Measurements from ENCODE around the gene EXO1.
"Not testable (repeated sequence)": the region's sequence is repeated elsewhere in the genome, so short reads cannot be mapped to it uniquely, and the experiment has no call there.

EXO1 gene

DNA sequence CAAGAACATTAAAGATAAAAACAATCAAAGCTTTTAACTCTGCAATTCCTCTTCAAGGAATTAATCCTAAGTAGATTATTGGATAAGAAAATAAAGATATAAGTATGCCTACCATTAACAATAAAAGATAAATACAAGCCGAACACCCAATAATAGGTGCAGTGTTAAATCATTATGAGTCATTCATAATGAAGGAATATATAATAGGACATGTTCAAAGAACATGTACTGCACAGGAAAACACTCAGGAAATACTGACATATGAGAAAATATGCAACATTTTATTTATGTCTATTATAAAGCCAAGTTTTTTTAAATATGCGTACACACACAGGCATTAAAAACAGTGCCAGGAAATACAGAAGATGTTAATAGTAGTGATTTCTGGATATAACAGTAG lies 11.1 kb upstream of the EXO1 start:
- no peak for DNase-seq (ENCODE audit: low read depth in 2 of 2)

GRCh38 chr1:241837416-241837815 lies 10.6 kb upstream of the EXO1 start:
- DNase-seq (ENCODE audit: low read depth in 2 of 2), result no peak

- DNase-seq (ENCODE audit: low read depth in 2 of 2), result peak; percentile 58 to 73
These were observed 10.1 kb upstream of the EXO1 start for GRCh38 chr1:241837901-241838300.

DNA sequence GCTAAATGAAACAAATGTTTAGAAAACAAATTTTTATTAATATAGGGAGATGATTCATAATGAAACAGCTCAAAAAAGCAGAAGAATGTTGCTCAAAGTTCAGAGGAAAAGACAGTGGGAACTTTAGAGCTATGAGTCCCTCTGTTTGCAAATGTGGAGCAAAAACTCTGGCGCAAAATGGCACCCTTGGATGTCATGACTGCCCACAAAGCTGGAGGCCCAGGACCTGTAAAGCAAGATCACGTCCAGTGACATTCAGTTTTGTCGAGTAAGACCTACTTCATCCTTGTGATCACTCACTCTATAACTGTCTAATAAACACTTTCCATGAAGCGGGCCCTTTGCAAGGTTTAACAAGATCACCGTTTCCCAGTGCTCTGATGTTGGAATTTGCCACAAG lies 9.1 kb upstream of the EXO1 start:
- no peak for DNase-seq (ENCODE audit: low read depth in 2 of 2)

DNA sequence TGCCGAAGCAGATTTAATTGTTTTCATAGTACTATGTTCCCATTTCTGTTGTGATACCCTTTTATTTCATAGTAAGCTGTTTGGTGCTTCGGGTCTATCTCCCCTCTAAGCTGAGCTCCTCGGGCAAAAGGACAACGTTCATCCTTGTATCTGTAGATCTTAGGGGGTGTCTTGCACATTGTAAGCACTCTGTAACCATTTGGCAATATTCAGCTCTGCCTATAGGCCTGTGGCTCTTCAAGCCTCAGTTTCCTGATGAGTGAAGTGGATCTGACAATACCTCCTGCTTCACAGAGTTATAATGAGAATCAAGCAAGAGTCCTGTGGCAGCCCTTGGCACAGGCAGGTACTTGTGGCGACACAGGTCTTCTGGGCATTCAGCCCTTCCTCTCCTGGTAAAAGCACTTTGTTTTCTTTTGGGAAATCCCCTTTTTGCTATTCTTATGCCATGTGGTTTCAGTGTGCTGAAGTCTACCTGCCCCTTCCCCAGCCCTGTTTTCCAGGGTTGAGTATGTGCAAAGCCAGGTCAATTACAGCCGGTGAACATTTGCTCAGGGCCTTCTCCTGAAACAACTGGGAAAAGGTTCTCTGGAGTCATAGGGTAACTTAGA lies 8.5 kb upstream of the EXO1 start:
- no peak for DNase-seq (ENCODE audit: low read depth in 2 of 2)

- DNase-seq (ENCODE audit: low read depth in 2 of 2), result no peak
These were observed 7.8 kb upstream of the EXO1 start for GRCh38 chr1:241840164-241840563.

GRCh38 chr1:241841691-241842090 lies 6.3 kb upstream of the EXO1 start:
- DNase-seq (ENCODE audit: low read depth in 2 of 2), result no peak

DNA sequence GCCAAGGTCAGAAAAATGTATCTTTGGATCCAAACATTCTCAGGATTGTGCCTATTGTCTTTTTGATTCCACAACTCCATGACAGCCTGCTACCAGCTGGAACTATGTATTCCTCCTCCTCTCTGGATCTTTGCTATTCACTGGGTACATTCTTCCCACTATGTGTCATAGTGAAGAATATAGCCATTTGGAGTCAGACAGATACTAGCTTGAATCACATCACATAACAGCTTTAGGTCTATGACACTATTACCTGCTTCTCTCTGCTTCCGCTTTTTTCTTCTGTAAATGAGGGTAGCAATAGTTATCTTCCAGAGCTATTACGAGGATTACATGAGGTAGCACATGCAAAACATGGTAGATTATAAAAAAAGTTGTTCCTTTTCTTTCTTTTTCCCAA lies 5.4 kb upstream of the EXO1 start:
- no peak for DNase-seq (ENCODE audit: low read depth in 2 of 2)

DNA sequence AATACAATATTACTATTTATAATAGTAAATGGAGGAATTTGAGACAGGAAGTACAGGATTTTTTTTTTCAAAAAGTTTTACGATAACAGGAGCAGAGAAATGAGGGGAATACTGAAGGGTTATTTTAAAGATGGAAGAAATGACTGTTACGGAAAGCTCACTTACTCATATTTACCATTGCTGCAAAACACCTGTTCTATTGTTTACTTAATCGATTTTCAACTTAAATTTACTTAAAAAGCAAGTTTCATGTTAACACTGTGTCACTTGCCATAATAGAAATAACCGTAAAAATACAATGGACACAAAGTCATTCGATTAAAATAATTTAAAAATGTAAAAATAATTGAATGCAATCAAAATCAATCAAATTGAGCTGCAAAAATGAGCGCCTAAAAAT lies 3.4 kb upstream of the EXO1 start:
- no peak for DNase-seq (ENCODE audit: low read depth in 2 of 2)

DNA sequence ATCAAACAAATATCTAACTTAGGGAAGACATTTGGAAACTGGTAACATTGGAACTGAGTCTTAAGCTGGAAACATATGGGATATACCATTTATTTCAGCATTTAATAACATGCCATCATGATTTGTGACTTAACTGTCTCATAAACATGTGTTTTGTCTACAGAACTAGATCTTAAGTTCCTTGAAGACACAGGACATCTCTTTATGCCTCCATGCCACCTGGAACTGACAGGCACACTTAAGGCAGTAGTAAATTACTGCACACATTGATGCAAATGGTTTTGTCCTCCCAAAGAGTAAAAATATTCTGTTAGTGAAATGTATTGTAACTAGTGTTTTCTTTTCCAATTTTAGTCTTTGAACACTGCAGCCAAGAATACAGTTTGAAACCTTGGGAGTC lies 1.6 kb upstream of the EXO1 start:
- no peak for DNase-seq (ENCODE audit: low read depth in 2 of 2)

DNA sequence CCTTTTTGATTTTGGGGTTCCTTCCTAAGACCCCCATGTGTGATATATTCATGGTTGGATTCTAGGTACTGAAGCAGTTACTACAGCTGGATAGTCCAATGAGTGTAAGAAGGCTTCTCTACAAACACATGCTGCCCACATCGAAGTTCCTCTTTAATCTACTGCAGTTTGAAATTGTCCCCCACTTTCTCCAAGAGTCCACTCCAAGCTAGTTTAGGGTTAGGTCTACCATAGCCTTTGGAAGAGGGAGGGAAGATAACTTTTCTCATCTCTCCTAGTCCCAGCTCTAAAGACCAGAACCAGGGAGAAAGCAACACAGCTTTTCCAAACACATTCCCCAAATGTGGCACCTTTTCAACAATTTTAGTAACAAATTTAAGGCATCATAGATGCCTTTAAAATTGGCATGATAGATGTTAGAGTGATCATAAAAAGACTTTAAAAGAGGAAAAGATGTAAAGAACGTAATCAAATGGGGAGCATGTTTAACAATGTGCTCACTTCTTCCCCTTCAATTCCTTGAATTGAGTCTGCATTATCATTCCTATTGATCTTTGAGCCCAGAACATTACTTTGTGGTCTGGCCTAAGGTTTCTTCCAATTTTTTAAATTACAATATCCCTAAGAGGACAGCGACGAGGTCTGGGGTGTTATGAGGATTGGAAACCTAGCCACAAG lies 1.0 kb upstream of the EXO1 start:
- DNase-seq (ENCODE audit: low read depth in 2 of 2), result no peak

DNA sequence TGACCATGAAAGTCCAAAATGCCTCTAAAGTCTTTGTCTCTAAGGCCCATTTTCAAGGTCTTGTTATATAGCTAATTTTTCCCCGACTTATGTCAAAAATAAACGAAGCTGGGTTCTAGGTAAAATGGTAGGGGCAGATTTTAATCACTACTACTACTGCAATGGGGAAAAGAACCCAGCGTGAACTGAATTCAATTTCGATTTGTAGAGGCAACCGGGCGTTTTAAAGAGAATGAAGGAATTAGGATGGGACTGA lies 536 bp upstream of the EXO1 start:
- no peak for DNase-seq (ENCODE audit: low read depth in 2 of 2)

DNA sequence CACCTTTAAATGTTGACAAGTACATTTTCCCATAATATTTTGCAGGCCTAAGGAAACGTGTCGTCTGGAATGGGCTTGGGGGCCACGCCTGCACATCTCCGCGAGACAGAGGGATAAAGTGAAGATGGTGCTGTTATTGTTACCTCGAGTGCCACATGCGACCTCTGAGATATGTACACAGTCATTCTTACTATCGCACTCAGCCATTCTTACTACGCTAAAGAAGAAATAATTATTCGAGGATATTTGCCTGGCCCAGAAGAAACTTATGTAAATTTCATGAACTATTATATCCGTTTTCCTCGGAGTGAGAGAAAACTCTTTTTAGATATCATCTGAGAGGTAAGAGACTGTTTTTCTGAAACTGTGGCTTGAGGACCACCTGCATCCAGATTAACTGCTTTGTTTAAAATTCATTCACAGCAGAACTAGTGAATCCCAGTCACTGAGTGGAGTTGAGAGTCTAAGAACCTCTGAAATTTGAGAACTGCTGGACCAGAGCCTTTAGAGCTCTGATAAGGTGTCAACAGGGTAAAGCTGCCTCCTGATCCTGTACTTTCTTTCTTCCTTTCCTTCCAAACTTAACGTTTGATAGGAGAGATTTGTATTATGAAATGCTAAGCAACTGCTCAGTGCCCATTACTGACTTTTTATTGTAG lies 811 bp downstream of the EXO1 start:
- no peak for DNase-seq (ENCODE audit: low read depth in 2 of 2)

DNA sequence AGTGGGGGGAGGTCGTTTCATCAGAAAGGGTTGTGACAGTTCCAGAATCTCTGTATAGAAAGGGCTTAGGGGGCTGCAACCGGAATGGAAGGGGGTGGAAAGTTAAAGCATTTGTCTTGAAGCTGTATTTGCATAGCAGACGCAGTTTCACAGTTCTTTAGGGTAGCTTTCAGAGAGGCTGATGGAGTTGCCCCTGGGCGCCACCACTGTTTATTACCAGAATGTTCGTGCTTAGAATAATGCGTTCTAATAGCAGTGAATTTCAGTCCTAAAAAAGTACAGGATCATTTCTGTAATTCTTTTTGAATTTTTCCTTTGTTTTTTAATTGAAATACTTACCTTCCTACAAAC lies 1.3 kb downstream of the EXO1 start:
- no peak for DNase-seq (ENCODE audit: low read depth in 2 of 2)

DNA sequence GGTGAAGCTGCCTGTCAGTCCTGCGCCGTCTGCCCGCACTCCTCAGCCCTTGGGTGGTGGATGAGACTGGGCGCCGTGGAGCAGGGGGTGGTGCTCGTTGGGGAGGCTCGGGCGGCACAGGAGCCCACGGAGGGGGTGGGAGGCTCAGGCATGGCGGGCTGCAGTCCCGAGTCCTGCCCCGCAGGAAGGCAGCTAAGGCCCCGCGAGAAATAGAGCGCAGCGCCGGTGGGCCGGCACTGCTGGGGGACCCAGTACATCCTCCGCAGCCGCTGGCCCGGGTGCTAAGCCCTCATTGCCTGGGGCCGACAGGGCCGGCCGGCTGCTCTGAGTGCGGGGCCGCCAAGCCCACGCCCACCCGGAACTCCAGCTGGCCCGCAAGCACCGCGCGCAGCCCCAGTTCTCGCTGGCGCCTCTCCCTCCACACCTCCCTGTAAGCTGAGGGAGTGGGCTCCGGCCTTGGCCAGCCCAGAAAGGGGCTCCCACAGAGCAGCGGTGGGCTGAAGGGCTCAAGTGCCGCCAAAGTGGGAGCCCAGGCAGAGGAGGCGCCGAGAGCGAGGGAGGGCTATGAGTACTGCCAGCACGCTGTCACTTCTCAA lies 7.6 kb downstream of the EXO1 start:
- not testable (repeated sequence) for DNase-seq (ENCODE audit: low read depth in 2 of 2)

DNA sequence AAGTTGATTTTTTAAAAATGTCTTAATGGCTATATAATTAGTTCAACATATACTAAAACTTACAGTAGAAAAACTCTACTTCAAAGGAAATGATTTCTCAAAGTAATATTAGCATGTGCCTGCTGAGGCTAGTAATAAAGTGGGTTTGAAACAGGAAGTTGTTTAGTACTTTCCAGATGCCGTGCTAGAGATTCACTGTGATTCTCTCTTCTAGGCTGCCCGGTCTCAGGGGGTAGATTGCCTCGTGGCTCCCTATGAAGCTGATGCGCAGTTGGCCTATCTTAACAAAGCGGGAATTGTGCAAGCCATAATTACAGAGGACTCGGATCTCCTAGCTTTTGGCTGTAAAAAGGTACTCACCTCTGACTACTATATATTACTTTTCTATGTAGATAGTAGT lies 9.1 kb downstream of the EXO1 start:
- no peak for DNase-seq (ENCODE audit: low read depth in 2 of 2)

DNA sequence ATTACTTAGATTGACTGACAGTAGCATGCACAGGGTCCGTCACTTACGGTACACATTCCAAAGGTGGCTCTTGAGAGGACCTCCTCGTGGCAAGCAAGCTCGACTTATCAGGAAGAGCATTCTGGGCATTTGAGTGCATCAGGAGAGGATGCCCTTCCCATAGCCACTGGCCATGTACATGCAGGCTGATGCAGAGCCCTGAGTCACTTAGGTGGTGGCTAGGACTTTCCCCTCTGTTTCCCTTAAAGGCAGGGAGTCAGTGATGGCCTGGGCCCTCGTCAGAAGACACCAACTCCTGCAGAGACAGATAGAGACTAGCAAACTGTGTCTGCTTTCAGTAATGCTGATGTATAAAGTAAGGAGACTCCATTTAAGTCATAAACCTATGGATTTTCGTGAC lies 12.9 kb downstream of the EXO1 start:
- DNase-seq (ENCODE audit: low read depth in 2 of 2), result no peak

- no peak for DNase-seq (ENCODE audit: low read depth in 2 of 2)
These were observed 21.0 kb downstream of the EXO1 start for GRCh38 chr1:241869022-241869421.

DNA sequence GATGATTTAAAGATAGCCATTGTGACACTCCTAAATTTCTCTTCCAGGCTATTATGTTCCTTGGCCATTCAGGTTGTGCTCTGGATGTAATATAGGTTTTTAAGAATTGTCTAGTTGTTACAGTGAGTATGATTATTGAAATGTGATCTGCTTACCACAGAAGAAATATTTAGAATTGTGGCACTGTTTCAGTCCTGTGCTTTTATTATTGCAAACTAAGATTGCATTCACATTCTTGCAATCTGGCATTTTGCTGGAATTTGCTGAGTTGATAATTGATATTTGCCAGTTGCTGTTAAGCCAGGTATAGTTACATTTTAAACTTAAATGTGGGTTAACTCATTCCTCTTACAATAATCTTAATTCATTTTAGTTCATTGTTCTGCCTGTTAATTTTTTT lies 22.3 kb downstream of the EXO1 start:
- no peak for DNase-seq (ENCODE audit: low read depth in 2 of 2)

DNA sequence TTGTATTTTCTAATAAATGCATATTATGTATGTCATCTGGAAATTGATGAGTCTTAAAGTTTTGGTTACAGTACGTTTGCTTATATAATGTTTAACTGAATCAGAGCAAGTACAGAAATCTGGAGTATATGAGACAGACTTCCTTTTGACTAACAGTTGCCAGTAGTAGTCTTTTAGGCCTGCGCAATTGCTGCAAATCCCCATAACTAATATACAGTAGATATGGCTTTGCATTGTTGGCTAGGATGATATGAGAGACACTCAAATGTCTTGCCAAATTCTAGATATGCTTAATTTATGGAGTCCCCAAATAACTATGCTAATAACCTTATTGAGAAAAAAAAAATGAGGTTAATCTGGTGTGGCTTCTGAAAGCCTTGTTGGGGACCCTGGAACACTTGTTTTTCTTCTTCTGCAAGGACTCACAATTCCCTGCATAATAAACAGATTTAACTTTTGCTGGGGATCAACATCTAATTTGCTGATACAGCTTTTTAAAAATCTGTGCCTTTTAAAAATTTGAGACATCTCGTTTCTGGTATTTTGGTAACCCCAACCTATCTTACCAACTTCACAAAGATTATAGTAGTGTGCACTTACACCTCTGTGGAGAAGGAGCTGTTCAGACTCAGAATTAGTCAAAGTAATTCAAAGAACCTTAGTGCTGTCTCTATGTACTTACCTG lies 22.9 kb downstream of the EXO1 start:
- DNase-seq (ENCODE audit: low read depth in 2 of 2), result no peak

DNA sequence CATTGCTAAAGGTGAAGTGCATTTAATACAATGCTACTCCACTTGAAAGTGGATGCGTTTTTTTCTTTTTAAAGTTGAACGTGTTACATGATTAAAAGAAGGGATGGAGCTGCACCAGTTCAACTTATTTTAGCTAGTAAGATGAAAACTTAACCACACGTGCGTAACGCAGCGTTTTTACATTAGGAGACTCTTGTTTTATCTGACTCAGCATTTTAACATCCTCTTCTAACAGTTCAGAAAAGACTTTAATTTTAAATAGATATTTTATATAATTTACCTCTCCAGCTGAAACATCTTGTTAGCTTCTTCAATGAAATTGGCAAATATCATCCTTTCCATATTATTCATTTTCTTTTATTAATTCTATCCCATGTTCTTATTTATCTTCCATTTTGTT lies 33.4 kb downstream of the EXO1 start:
- no peak for DNase-seq (ENCODE audit: low read depth in 2 of 2)

DNA sequence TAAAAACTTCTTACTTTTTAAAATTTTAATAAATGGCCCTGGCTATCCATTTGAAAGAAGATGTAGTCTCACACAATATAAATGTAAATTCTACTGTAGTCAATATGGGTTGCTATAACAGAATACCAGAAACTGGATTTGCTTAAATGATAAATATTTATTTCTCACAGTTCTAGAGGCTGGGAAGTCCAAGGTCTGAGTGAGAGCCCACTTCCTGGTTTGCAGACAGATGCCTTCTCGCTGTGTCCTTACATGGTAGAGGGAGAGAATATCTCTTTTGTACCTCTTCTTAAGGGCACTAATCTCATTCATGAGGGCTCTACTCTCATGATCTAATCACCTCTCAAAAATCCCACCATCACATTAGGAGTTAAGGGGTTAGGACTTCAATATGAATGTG lies 35.2 kb downstream of the EXO1 start:
- no peak for DNase-seq (ENCODE audit: low read depth in 2 of 2)

GRCh38 chr1:241888232-241888631 lies 40.2 kb downstream of the EXO1 start:
- no peak for DNase-seq (ENCODE audit: low read depth in 2 of 2)

Measured in fibroblast of skin of left biceps (primary cell).